K562 (cell line): ENCODE measurements around the gene PRR19. TPM values are rescaled to one million over a fixed set of nuclear protein-coding genes. Genes with fewer than 3 reads are reported as not detected.

ENCODE experiments used
- ATAC-seq: fragments of 200-7000 bp; cut with Tn5 transposase; 3 replicates; pipeline ENCODE4 v1.9.1; 2020; ENCODE audit warnings: moderate library complexity
- BruUV-seq: library from RNA; stranded (reverse); fragments of 400-500 nt; replicated peaks from 2 replicates; lab custom pipeline; 2021; lab: Mats Ljungman, UMichigan
- CTCF ChIA-PET: fragments of 300-600 bp; formaldehyde crosslinking; extraction: SDS; loops from one replicate; lab custom pipeline; 2021; ENCODE audit warnings: low intra/inter-chr PET ratio; lab: Yijun Ruan, JAX
- POLR2A ChIA-PET: fragments of 300-600, 350-650 bp; sonication (Branson Sonifier 250); formaldehyde crosslinking; extraction: SDS; loops from one replicate; lab custom pipeline; 2021; ENCODE audit warnings: antibody characterized with exemption, inconsistent platforms; lab: Yijun Ruan, JAX
- DNase-seq, 4 experiments: peaks; one replicate each; pipeline versions ENCODE4 v3.0.0 to v3.0.0-alpha.2; 2011 to 2018; ENCODE audit warnings: low spot score in 3 of 4, mixed read lengths in 3 of 4; ENCODE audit errors: extremely low read depth in 1 of 4
- FAIRE-seq: peaks from 2 replicates; lab custom pipeline; 2011; peaks lifted over from hg19 to GRCh38; lab: Jason Lieb, UNC
- H2AFZ ChIP-seq: 2 replicates; pipeline ENCODE4 v1.6.0; 2011; ENCODE audit warnings: low read depth, low read length, control low read depth, inconsistent platforms
- H3K27ac ChIP-seq: fragments of 200-600 bp; 3 replicates; pipeline ENCODE4 v1.8.0; 2011; ENCODE audit warnings: low read depth, mild to moderate bottlenecking, control low read depth, inconsistent platforms, low read length, moderate library complexity, mixed read lengths; ENCODE audit errors: extremely low read depth
- H3K27me3 ChIP-seq, 2 experiments: fragments of 300-600 bp in 1 of 2; 2 replicates in 1 of 2; 3 replicates in 1 of 2; pipeline versions ENCODE4 v1.6.0 to v1.8.0; 2011; ENCODE audit warnings: inconsistent platforms in 2 of 2, low read length in 2 of 2, mild to moderate bottlenecking in 1 of 2, mixed read lengths in 1 of 2, moderate library complexity in 1 of 2; ENCODE audit not compliant: control insufficient read depth in 2 of 2, insufficient read depth in 2 of 2
- H3K36me3 ChIP-seq: fragments of 300-600 bp; 3 replicates; pipeline ENCODE4 v1.8.0; 2011; ENCODE audit warnings: mild to moderate bottlenecking, low read length, inconsistent platforms; ENCODE audit not compliant: control insufficient read depth, insufficient read depth
- H3K4me1 ChIP-seq, 2 experiments: fragments of 200-600 bp in 1 of 2; replicated peaks in 1 of 2; 2 replicates in 1 of 2; 3 replicates in 1 of 2; pipeline versions ENCODE4 v1.5.1 to v1.8.0; 2011; ENCODE audit warnings: inconsistent platforms in 2 of 2, low read length in 2 of 2, mild to moderate bottlenecking in 1 of 2, mixed read lengths in 1 of 2, moderate library complexity in 1 of 2; ENCODE audit not compliant: control insufficient read depth in 2 of 2, insufficient read depth in 2 of 2
- H3K4me2 ChIP-seq: 2 replicates; pipeline ENCODE4 v1.6.1; 2011; ENCODE audit warnings: low read length, control low read depth, inconsistent platforms, mixed read lengths; ENCODE audit not compliant: insufficient read depth
- H3K4me3 ChIP-seq: fragments of 200-600 bp; sonication (generic), shearing (Covaris generic); 2 replicates; pipeline ENCODE4 v1.5.1; 2016; ENCODE audit warnings: control low read depth, inconsistent platforms
- H3K79me2 ChIP-seq: fragments of 200-600 bp; 3 replicates; pipeline ENCODE4 v1.8.0; 2011; ENCODE audit warnings: low read length, inconsistent platforms; ENCODE audit not compliant: control insufficient read depth, insufficient read depth
- H3K9ac ChIP-seq, 2 experiments: 2 replicates each; pipeline versions ENCODE4 v1.6.0 to v1.6.1; 2011; ENCODE audit warnings: low read depth in 2 of 2, low read length in 2 of 2, control low read depth in 1 of 2, inconsistent platforms in 1 of 2, mild to moderate bottlenecking in 1 of 2, mixed read lengths in 1 of 2; ENCODE audit not compliant: insufficient read depth in 1 of 2
- H3K9me1 ChIP-seq: one replicate; pipeline ENCODE4 v1.6.0; 2011; ENCODE audit warnings: inconsistent platforms, mild to moderate bottlenecking, low read length, moderate library complexity; ENCODE audit not compliant: control insufficient read depth, insufficient read depth
- H3K9me3 ChIP-seq: replicated peaks from 2 replicates; pipeline ENCODE4 v1.5.1; 2011; ENCODE audit warnings: low read depth, low read length, inconsistent platforms; ENCODE audit not compliant: control insufficient read depth, insufficient read depth
- H4K20me1 ChIP-seq: replicated peaks from 2 replicates; pipeline ENCODE4 v1.6.1; 2011; ENCODE audit warnings: low read length, inconsistent platforms, mixed read lengths; ENCODE audit not compliant: control insufficient read depth, insufficient read depth
- FOSL1 ChIP-seq: fragments of 200-800 bp; sonication (Bioruptor generic); conservative IDR thresholded peaks from 2 replicates; pipeline ENCODE4 v1.6.1; 2016; ENCODE audit warnings: missing genetic modification characterization, missing compliant biosample characterization
- IFI16 ChIP-seq: fragments of 250-450 bp; sonication (Bioruptor Pico); IDR thresholded peaks from 2 replicates; pipeline ENCODE4 v2.1.2; 2022; ENCODE audit warnings: mild to moderate bottlenecking, inconsistent platforms
- KLF1 ChIP-seq: fragments of 450-650 bp; IDR thresholded peaks from 2 replicates; pipeline ENCODE4 v1.6.1; 2016; ENCODE audit warnings: missing genetic modification characterization, missing compliant biosample characterization
- PCBP1 ChIP-seq: fragments of 200-400 bp; formaldehyde crosslinking; IDR thresholded peaks from 2 replicates; pipeline ENCODE4 v1.6.1; 2018; ENCODE audit warnings: mild to moderate bottlenecking, low read depth, low read length; ENCODE audit not compliant: poor library complexity, severe bottlenecking
- POLR2G ChIP-seq: fragments of 200-400 bp; formaldehyde crosslinking; IDR thresholded peaks from 2 replicates; pipeline ENCODE4 v1.6.1; 2017; ENCODE audit warnings: low read depth, mild to moderate bottlenecking, antibody characterized with exemption, low read length, moderate library complexity
- RBFOX2 ChIP-seq: fragments of 200-400 bp; formaldehyde crosslinking; IDR thresholded peaks from 2 replicates; pipeline ENCODE4 v1.6.1; 2017; ENCODE audit warnings: low read depth, mild to moderate bottlenecking, low read length, moderate library complexity
- ZFP36 ChIP-seq: fragments of 150-350 bp; IDR thresholded peaks from 2 replicates; pipeline ENCODE4 v1.6.1; 2018; ENCODE audit warnings: low read length, low read depth; ENCODE audit not compliant: partially characterized antibody
- ZNF143 ChIP-seq: sonication (generic); formaldehyde crosslinking; IDR thresholded peaks from 2 replicates; pipeline ENCODE4 v1.9.0; 2022; ENCODE audit warnings: mild to moderate bottlenecking, missing genetic modification reagents
- ZNF280A ChIP-seq: fragments of 450-650 bp; IDR thresholded peaks from 2 replicates; pipeline ENCODE4 v1.6.1; 2018; ENCODE audit warnings: mild to moderate bottlenecking, low read depth; ENCODE audit not compliant: partially characterized antibody
- WGBS: fragments of 100-300 bp; shearing (Covaris generic); methylation state at CpG from one replicate; pipeline ENCODE4 v1.1.6; 2016; ENCODE audit warnings: low coverage, mixed read lengths; ENCODE audit not compliant: insufficient coverage; ENCODE audit errors: missing lambda C conversion rate; 5-methylcytosine and 5-hydroxymethylcytosine counted together
- in situ Hi-C: fragments of 300-500 bp; cut with MboI; formaldehyde crosslinking; loops from 4 replicates; pipeline ENCODE4 v1.15.0; 2018; ENCODE audit warnings: inconsistent platforms, mixed read lengths
- intact Hi-C: fragments of 100-400 bp; cut with micrococcal nuclease; formaldehyde crosslinking; loops from 2 replicates; pipeline ENCODE4 v1.14.2; 2022
- polyA plus RNA-seq, 8 experiments: library from polyadenylated mRNA; depleted of rRNA in 4 of 8; stranded (reverse) in 5 of 8; unstranded in 3 of 8; fragments of >200 nt; fragmentation: Nextera tagmentation in 2 of 8; fragmentation: Illumina TruSeq in 1 of 8; extraction: Ambion mirVana in 2 of 8; extraction: Trizol in 1 of 8; gene quantifications; 2 replicates each; pipeline versions ENCODE4 v1.2.1 to v1.2.3, GENCODE V29; 2011 to 2014; ENCODE audit warnings: inconsistent platforms in 1 of 8, missing spikeins in 1 of 8
- total RNA-seq, 7 experiments: library from RNA; depleted of rRNA in 6 of 7; stranded (reverse); fragments of >200 nt in 6 of 7; fragmentation: Illumina TruSeq in 2 of 7; extraction: Trizol in 2 of 7; gene quantifications; 2 replicates each; pipeline versions ENCODE4 v1.2.1 to v1.2.3, GENCODE V29; 2011 to 2021; ENCODE audit warnings: low replicate concordance in 1 of 7

Gene PRR19
- total and polyA plus RNA-seq, 9 of the 15 experiments (the other 6 are each of a cell fraction or from before 2014, with no cell fraction given), result 0.10 to 1.6 (median 0.54) TPM

DNA sequence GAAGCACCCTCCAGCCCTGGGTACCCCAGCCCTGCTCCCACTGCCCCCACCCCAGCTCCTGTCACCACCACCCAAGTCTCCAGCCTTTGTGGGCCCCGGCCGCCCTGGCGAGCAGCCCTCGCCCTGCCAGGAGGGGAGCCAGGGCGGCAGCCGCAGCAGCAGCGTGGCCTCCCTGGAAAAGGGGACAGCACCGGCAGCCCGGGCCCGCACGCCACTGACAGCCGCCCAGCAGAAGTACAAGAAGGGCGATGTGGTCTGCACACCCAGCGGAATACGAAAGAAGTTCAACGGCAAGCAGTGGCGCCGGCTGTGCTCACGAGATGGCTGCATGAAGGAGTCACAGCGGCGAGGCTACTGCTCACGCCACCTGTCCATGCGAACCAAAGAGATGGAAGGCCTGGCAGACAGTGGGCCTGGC lies 28.9 kb upstream of the PRR19 start:
- H3K9me1 ChIP-seq, result no peaks in the 10 kb centered on the region
- intact Hi-C loops, result no loop called here

GRCh38 chr19:42273407-42274064 lies 28.4 kb upstream of the PRR19 start:
- H3K27ac ChIP-seq, result no peak overlapping the region
- H3K9me3 ChIP-seq, result no peaks in the 10 kb centered on the region
- H3K4me2 ChIP-seq, result no peak overlapping the region
- H3K27me3 ChIP-seq, result no peaks in the 10 kb centered on the region
- ChIA-PET CTCF (no interaction called here), POLR2A (interaction anchor here (0.6 to 0.7 kb wide), 2 partner anchors 9 to 24 kb away, joined by 3 to 5 read pairs; no protein-coding TSS in a partner anchor)
- peaks cover 32% of the 10 kb centered on the region for H3K79me2 ChIP-seq
- H3K4me1 ChIP-seq, result peaks cover 11 to 51% of the 10 kb centered on the region in 2 experiments
- in situ Hi-C loops, result no loop called here
- no TSS peak for BruUV-seq
- H3K9ac ChIP-seq, result peak overlapping the region in 1 of 2 experiments; percentile 17; a peak in 1 of 4 replicates
- H4K20me1 ChIP-seq, result no peaks in the 10 kb centered on the region
- no peak overlapping the region for H3K4me3 ChIP-seq
- DNase-seq (no peak), FAIRE-seq (no peak), ATAC-seq (no peak)
- WGBS, result 96% methylated on average over 34 of the region's 43 CpGs
- no peak for TF ChIP-seq ZNF280A
- TF ChIP-seq IFI16, result no peak
- peak; percentile 52 for TF ChIP-seq POLR2G
- TF ChIP-seq ZFP36, result no peak
- TF ChIP-seq ZNF143 (CRISPR knock-in tag), result no peak
- no peaks in the 10 kb centered on the region for H3K9me1 ChIP-seq
- no peak overlapping the region for H2AFZ ChIP-seq
- intact Hi-C loops, result no loop called here
- peaks cover 59% of the 10 kb centered on the region for H3K36me3 ChIP-seq

More for the DNA sequence above, 28.9 kb upstream of the PRR19 start:
- TF ChIP-seq RBFOX2 (peak; percentile 43; the same call in 1 of the 2 replicates), PCBP1 (peak; percentile 22), FOSL1 (tag) (no peak), KLF1 (tag) (no peak)
- Histone ChIP-seq H3K9me3 (no peaks in the 10 kb centered on the region), H3K4me1 (peaks cover 11 to 50% of the 10 kb centered on the region in 2 experiments), H3K4me2 (no peak overlapping the region), H3K27ac (no peak overlapping the region), H3K9ac (peak overlapping the region in 1 of 2 experiments; percentile 17; a peak in 1 of 4 replicates), H3K27me3 (no peaks in the 10 kb centered on the region), H2AFZ (no peak overlapping the region), H3K79me2 (peaks cover 32% of the 10 kb centered on the region), H3K4me3 (no peak overlapping the region), H3K36me3 (peaks cover 59% of the 10 kb centered on the region), H4K20me1 (no peaks in the 10 kb centered on the region)
- CTCF ChIA-PET, result no interaction called here
- in situ Hi-C loops, result no loop called here
- no peak for DNase-seq
- POLR2A ChIA-PET, result interaction anchor here (0.7 kb wide), 1 partner anchor 30 kb away, joined by 3 read pairs; no protein-coding TSS in a partner anchor
- FAIRE-seq, result no peak
- BruUV-seq, result no TSS peak
- 90% methylated on average over 6 of the region's 23 CpGs for WGBS
- ATAC-seq, result no peak
